Activated effector memory CD4-positive, alpha-beta T cell treated with Interleukin-2 at 50 U/mL for 16 hours (primary cell): ENCODE data around the gene BTBD9.
"Not testable (repeated sequence)": the region's sequence is repeated elsewhere in the genome, so short reads cannot be mapped to it uniquely, and the experiment has no call there.

Source experiments
- DNase-seq: peaks from one replicate; pipeline ENCODE4 v3.0.0-alpha.2; 2020

BTBD9 gene

DNA sequence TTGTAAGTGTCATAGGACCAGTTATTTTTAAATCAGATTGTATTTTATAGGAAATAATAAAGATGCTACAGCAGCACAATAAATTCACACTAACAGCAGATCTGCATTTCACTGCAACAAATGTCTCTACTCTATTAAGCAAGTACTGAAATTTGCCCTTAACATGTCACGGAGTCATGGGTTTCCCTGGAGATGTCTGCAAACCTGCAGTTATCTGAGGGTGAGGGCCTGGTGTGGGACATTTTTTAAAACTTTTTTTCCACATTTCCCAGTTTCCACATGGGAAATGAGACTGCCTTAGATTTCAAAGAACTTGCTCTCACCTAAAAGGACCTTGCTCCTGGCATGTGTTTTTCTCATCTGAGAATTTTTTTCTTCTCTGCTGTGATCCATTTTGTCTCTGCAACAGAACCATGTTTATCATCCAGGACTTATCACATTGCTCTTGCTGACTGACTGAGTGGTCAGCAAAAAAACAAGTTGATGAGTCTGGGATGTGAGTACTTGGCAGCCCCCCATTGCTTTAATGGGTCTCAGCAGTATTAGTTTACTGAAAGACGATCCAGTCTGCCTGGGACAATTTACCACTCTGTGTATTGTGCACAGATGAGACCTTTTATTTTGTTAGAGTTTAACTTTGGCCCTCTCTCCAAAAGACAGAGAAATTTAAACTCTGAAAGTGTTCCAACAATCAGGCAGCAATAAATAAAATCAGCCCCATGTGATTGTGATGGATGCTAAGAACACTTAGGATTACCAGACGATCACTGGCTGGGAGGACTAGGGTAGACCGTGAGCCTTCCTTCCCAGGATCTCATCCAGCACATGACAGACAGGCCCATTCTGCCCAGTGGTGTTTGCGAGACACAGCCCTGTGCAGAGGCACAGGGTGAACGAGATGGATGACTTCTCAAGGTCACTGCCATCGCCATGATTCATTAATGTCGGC is 268.8 kb downstream of the BTBD9 start:
- no peak for DNase-seq

DNA sequence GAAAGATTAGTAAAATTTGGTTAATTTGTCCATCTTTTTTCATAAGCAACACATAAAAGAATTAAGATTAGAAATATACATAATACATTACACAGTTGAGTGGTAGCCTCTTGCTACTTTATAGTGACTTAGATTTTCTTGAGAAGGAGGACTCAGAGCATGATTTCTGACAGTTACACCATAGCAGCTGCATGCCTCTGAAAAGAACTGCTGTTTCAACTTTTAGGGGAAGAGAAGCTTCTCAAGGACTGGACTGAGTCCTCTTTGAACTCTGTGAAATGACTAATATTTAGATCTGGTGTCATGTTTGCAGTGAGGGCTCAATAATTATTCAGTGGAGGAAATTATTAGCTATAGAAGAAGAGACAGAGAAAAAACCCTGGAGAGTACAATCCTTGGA is 272.5 kb downstream of the BTBD9 start:
- no peak for DNase-seq

GRCh38 chr6:38366234-38366633 is 273.5 kb downstream of the BTBD9 start:
- DNase-seq, result no peak

- no peak for DNase-seq
These were observed 275.0 kb downstream of the BTBD9 start for GRCh38 chr6:38364775-38365174.

DNA sequence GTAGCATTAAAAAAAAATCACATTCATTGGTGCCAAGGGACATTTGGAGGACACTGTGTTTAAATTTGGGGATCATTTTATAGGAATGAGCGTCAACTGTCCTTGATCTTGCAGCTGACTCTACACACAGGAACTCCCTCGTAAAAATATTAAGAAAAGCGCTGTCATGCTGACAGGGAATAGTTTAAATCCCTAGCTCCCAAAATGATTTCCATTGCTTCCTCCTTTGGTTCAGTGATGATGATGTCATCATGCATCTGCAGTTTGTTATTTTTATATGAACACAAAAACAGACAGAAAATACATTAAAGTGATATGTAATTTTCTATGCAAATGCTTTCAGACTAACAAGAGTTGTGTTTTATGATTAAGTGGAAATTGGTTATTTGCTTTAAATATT is 275.6 kb downstream of the BTBD9 start:
- no peak for DNase-seq

DNA sequence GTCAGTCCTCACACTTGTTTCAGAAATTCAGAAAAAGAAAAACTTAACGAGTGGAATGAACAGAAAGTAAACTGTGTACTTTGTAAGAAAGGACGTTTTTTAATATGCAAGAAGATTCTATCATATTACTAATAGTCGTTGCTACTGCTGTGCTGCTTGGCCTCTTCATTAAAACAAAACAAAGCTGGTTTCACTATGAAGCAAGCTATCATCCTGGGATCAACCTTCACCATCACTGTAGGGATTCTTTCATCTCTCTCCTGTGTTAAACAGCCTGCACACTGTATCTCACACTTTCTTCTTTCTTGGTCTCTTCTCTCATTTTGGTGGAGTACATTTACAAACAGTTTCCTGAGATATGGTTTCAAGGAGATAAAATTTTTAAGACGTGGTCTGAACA is 284.2 kb downstream of the BTBD9 start:
- no peak for DNase-seq

- DNase-seq, result no peak
These were observed 284.8 kb downstream of the BTBD9 start for GRCh38 chr6:38354905-38355304.

DNA sequence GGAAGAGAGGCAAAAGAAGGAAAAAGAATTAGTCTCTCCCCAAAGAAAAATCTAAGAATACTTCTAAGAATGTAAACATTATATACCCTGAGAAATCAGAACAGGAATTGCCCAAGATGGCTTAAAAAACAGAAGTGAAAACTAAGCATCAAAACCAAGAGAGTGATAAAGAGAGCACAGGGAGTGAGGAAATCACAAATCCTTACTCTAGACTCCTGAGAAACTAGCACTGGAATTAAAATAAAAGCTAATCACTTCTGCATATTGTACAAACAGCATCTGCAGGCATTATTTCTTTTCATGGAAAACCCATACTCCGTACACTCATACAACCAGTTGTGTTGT is 285.7 kb downstream of the BTBD9 start:
- no peak for DNase-seq

GRCh38 chr6:38353310-38354036 is 286.3 kb downstream of the BTBD9 start:
- DNase-seq, result no peak

GRCh38 chr6:38352636-38353035 is 287.1 kb downstream of the BTBD9 start:
- DNase-seq, result no peak

GRCh38 chr6:38350942-38351341 is 288.8 kb downstream of the BTBD9 start:
- DNase-seq, result no peak

DNA sequence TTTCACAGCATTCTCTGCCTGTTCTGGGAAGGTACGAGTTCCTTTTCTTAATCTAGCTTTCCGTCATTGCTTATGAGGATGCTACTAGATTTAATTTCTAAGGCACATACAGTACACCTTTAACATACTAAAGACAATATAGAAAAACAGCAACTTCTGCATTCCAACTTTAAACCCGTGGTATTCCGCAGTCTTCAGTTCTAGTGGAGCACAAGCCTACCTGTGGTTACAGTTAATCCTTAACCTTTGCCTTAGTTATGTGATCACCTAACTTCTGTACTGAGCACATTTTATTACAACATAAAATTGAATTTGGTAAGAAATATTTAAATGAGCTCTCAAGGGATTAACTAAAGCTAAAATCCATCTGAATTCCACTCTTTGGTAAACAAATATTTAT is 289.5 kb downstream of the BTBD9 start:
- DNase-seq, result no peak

GRCh38 chr6:38349795-38350194 is 289.9 kb downstream of the BTBD9 start:
- no peak for DNase-seq

DNA sequence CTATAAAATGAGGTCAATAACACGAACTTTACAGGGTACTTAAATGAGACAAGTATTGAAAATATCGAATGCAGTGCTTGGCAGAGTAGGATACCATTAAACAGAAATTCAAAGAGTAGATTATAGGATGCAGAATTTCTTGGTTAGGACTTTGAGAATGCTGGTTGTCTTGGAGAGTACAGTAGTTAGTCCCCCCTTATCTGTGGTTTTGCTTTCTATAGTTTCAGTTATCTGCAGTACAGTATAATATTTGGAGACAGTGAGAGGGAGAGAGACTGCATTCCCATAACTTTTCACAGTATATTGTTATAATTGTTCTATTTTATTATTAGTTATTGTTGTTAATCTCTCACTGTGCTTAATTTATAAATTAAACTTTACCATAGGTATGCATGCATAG is 290.5 kb downstream of the BTBD9 start:
- DNase-seq, result no peak

DNA sequence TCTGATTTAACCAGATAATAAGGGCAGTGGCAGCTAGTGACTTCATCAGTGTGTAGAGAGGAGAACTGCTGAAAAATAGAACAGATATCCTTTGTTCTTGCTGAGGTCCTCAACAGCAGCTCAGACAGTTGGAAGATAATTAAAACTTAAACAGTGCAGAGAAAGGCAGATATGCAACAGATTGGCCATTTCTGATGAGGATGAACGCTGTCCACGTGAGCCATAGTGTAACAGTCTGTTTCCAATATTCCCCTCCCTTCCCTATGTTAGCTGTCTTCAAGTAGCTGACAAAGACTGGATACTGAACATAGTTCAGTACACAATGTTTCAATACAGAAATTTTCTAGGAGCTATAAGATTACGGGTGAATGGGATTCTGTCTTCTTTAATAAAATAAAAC is 291.4 kb downstream of the BTBD9 start:
- no peak for DNase-seq

DNA sequence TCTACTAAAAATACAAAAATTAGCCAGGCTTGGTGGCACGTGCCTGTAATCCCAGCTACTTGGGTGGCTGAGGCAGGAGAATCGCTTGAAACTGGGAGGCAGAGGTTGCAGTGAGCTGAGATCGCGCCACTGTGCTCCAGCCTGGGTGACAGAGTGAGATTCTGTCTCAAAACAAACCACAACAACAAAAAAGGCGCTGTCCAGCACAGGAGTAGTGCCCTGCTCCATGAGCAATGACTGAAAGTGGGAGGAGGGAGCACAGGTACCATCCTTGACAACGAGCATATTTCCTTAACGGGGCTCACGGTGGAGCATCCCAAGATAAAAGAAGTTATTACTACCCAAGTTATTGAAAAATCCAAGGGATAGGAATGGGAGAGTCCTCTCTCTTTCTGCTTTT is 291.9 kb downstream of the BTBD9 start:
- not testable (repeated sequence) for DNase-seq

DNA sequence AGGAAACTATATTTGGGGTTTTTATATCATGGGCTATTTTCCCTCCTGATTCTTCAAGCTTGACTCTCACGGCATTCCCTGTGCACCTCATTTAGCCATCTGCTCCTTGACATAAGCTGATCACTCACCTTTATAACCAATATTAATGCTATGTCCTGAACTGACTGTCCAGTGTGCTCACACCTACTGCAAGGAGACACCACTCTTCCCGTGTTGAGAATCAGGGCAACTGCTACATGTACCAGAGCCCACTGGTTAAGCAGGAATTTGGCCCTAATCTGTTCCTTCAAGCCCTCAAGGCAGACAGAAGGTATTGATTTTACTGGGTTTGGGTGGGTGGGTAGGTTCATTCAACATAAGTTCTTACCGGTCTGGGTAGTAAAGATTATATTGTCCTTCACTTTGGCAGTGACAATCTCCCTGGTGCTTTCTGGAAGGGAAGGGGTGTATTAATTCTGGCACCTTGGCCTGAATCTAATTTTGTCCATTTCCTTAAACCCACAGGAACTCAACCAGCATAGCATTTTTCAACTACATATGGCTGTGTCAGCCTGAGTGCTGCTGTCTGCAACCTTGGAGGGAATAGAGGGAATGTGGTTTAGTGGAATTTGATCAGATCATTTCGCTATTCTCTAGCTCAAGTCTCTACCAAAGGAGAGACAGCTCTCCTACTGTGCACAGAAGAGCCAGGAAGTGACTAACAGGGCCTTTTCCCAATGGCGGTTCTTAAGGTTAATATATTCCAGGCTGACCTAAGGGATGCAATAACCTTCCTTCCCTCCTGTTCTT is 293.2 kb downstream of the BTBD9 start:
- DNase-seq, result no peak

DNA sequence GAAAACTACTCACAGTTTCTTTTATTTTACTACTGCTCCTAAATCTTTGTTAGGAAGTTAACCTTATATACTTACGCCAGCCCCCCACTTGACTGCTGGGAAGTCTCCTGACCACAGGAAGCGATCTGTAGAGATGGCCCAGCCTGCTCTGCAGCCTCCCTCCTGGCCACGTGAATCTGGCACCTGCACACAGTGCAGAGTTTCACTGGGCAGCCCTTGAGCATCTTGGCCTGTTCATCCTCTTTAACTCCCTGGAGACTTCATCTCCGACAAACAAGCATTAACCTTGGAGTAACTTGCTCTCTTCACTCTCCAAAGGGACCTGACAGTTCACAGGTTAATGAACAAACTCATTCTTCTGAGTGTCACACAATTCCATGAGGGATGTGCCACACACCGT is 294.1 kb downstream of the BTBD9 start:
- DNase-seq, result no peak

GRCh38 chr6:38341496-38341895 is 298.2 kb downstream of the BTBD9 start:
- no peak for DNase-seq

DNA sequence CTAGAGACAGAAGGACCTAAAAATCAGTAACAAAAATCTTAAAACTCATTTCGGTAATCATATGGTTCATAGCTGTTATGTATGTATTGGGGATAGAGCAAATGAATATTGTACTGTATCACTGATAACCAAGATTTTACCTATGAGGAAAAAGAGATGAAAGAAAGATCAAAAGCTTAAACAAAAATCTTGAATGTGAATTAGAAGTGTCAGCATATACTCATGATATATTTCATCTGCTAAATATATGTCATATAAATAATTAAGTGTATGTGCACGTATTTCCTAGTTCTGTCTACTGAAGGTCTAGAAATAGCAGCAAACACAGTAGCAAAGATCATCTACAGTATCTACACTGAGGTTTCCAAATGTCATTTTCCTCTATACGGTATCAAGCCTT is 299.8 kb downstream of the BTBD9 start:
- no peak for DNase-seq

DNA sequence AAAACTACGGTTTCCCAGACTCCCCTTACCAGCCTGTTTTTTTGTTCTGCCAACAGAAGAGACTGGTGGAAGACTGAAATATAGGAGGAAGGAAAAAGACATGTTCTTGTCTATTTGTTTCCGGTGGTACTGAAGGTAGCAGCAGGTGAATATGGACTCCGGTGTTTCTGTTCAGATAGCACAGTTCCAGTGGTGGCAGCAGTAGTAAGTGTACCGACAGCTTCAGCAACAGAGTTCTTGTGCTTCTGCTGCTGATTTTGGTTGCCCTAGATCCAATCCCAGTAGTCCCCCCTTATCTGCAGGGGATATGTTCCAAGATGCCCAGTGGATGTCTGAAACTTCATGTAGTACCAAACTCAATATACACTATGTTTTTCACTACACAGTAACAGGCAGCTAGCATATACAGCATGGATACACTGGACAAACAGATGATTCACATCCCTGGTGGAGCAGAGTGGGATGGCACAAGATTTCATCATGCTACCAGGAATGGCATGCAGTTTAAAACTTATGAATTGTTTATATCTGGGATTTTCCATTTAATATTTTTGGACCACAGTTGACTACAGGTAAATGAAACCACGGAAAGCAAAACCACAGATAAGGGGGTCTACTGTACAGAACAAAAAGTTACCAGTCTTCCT is 301.8 kb downstream of the BTBD9 start:
- DNase-seq, result no peak

- no peak for DNase-seq
These were observed 302.8 kb downstream of the BTBD9 start for GRCh38 chr6:38336922-38337321.

DNA sequence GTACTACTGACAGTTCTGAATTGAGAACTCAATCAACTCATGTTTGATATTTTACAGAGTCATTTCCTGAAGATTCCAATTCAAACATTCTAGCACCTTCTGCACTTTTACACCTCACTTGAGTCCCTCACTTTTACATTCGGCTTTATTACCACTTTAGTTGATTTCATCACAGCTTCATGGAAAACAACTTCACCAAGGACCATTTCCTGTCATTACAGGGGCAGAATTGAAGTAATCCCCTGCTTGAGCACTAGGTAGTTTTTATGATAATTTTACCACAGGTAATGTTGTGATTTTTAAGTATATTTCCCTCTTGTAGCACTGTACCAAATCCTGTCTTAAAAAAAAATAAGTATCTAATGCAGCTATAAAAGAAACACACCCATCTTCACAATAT is 312.9 kb downstream of the BTBD9 start:
- DNase-seq, result no peak
